A673 (cell line): ENCODE measurements around the gene EYA3. TPM values are rescaled to one million over a fixed set of nuclear protein-coding genes. Genes with fewer than 3 reads are reported as not detected.

Experiments
- BruUV-seq: library from RNA; stranded (reverse); fragments of 400-500 nt; replicated peaks from 2 replicates; lab custom pipeline; 2021; lab: Mats Ljungman, UMichigan
- CTCF ChIA-PET: fragments of 300-600 bp; sonication (Branson Sonifier 250); formaldehyde crosslinking; loops from one replicate; lab custom pipeline; 2022; ENCODE audit warnings: antibody characterized with exemption; lab: Charles Lee
- POLR2A ChIA-PET: fragments of 300-600 bp; sonication (Branson Sonifier 250); formaldehyde crosslinking; loops from one replicate; lab custom pipeline; 2022; ENCODE audit warnings: antibody characterized with exemption; ENCODE audit not compliant: low non-redundant PET; lab: Charles Lee
- DNase-seq: peaks from one replicate; pipeline ENCODE4 v3.0.0-alpha.2; 2015; ENCODE audit warnings: low spot score
- H3K27ac ChIP-seq: fragments of 200-600 bp; sonication (generic); 2 replicates; pipeline ENCODE4 v1.5.1; 2016; ENCODE audit warnings: mixed run types, low read depth, mild to moderate bottlenecking, mixed read lengths, antibody characterized with exemption, low read length; ENCODE audit not compliant: poor library complexity, severe bottlenecking
- H3K27me3 ChIP-seq: fragments of 200-600 bp; sonication (generic); replicated peaks from 2 replicates; pipeline ENCODE4 v1.6.1; 2017; ENCODE audit warnings: mixed run types, low read depth, mild to moderate bottlenecking, mixed read lengths, antibody characterized with exemption, low read length; ENCODE audit not compliant: insufficient read depth, poor library complexity
- H3K36me3 ChIP-seq: fragments of 200-600 bp; sonication (generic); 2 replicates; pipeline ENCODE4 v1.6.1; 2016; ENCODE audit warnings: mixed run types, mild to moderate bottlenecking, mixed read lengths, antibody characterized with exemption, low read length; ENCODE audit not compliant: insufficient read depth, poor library complexity, severe bottlenecking
- H3K4me1 ChIP-seq: fragments of 200-600 bp; sonication (generic); 2 replicates; pipeline ENCODE4 v1.6.1; 2017; ENCODE audit warnings: mixed run types, mild to moderate bottlenecking, mixed read lengths, antibody characterized with exemption, low read length; ENCODE audit not compliant: insufficient read depth, poor library complexity, severe bottlenecking
- H3K4me3 ChIP-seq: fragments of 200-600 bp; sonication (generic); 2 replicates; pipeline ENCODE4 v1.5.1; 2016; ENCODE audit warnings: low read depth, mixed run types, mild to moderate bottlenecking, mixed read lengths, low read length; ENCODE audit not compliant: poor library complexity, severe bottlenecking
- H3K9me3 ChIP-seq: fragments of 200-600 bp; sonication (generic); 2 replicates; pipeline ENCODE4 v1.6.1; 2016; ENCODE audit warnings: mixed run types, low read depth, mild to moderate bottlenecking, mixed read lengths, antibody characterized with exemption, low read length; ENCODE audit not compliant: poor library complexity, severe bottlenecking
- CTCF ChIP-seq: fragments of 300-800, 200-600 bp; sonication (generic); conservative IDR thresholded peaks from 2 replicates; pipeline ENCODE4 v1.5.1; 2017; ENCODE audit warnings: low read depth, mild to moderate bottlenecking, antibody characterized with exemption, low read length, moderate library complexity, mixed read lengths
- EZH2 ChIP-seq: fragments of 200-600 bp; sonication (generic); IDR thresholded peaks from 2 replicates; pipeline ENCODE4 v1.6.1; 2017; ENCODE audit warnings: borderline replicate concordance, low read depth, mild to moderate bottlenecking, mixed read lengths, antibody characterized with exemption, low read length; ENCODE audit not compliant: poor library complexity, severe bottlenecking
- intact Hi-C: fragments of 100-400 bp; cut with micrococcal nuclease; formaldehyde crosslinking; loops from one replicate; pipeline ENCODE4 v1.10.0; 2022; ENCODE audit not compliant: unreplicated experiment
- total RNA-seq: library from RNA; stranded (reverse); gene quantifications from 2 replicates; pipeline ENCODE4 v1.2.3, GENCODE V29; 2021

EYA3 gene
- total RNA-seq, 1 experiment from 2014 or later: 33.4 TPM

DNA sequence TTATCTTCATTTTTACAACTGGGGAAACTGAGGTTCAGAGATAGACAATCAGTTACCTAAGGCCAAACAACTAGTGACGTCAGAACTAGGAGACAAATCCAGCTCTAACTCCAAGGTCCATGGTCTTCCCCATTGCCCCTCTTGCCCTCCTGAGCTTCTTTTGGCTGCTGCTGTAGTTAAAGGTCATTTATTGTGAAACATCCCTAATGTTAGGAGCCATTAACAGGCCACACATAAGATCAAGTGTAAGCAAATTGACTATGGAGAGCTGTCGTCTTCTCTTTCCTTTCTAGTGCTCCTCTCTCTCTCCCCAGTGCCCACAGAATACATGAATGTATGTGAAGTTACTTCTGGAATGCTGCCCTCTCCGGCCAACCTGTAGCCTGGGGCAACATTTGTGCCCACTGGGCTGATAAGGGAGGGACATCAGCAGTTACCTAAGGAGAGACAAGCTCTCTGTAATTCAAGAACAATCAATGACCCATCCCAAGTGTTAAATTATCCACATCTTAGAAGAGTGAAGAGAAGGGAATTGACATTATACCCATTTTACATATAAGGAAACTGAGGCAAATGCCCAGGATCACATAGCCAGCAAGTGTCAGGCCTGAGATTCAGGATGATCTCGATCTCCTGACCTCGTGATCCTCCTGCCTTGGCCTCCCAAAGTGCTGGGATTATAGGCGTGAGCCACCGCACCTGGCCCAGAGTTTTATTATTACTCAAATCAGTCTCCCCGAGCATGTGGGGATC, 47.9 kb upstream of the EYA3 start:
- ChIA-PET POLR2A (no interaction called here), CTCF (no interaction called here)
- no peak for DNase-seq
- BruUV-seq: no TSS peak
- no peak overlapping the region for H3K27ac ChIP-seq
- H3K4me1 ChIP-seq: no peaks in the 10 kb centered on the region
- H3K27me3 ChIP-seq: no peaks in the 10 kb centered on the region
- TF ChIP-seq CTCF: no peak
- TF ChIP-seq EZH2: no peak
- H3K36me3 ChIP-seq: no peaks in the 10 kb centered on the region
- H3K9me3 ChIP-seq: no peaks in the 10 kb centered on the region
- H3K4me3 ChIP-seq: no peak overlapping the region
- intact Hi-C loops: no loop called here

- ChIA-PET POLR2A (interaction anchor here (0.7 kb wide), 1 partner anchor 47 kb away, joined by 4 read pairs; no protein-coding TSS in a partner anchor), CTCF (no interaction called here)
- BruUV-seq: no TSS peak
- Histone ChIP-seq H3K4me3 (no peak overlapping the region), H3K27ac (no peak overlapping the region), H3K9me3 (no peaks in the 10 kb centered on the region), H3K4me1 (no peaks in the 10 kb centered on the region), H3K27me3 (no peaks in the 10 kb centered on the region), H3K36me3 (no peaks in the 10 kb centered on the region)
- intact Hi-C loops: no loop called here
- no peak for DNase-seq
- TF ChIP-seq CTCF: no peak
- no peak for TF ChIP-seq EZH2
These were observed 47.2 kb upstream of the EYA3 start for GRCh38 chr1:28135371-28136168.

DNA sequence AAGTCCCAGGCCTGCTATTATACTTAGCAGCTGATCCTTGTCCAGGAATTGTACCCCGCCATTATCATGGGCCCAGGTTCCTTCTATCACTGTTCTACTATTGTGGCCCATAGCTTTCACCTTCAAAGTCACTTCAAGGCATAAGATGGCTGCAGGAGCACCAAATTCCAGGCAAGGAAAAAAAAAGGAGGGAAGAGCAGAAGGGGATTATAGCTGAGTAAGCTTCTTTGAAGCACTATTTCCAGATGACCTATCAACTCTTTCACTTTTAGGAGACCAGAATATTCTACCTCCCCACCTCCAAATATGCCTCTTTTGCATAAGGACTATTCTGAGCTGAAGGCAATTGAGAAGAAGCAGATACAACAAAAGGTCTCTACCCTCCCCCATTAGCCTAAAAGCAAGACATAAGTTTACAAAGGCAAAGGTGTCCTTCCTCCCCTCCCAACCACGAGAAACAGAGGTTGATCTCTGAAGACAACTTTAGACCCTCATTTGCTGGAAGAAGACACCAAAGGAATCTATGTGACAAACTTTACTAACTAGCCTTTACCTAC, 46.3 kb upstream of the EYA3 start:
- H3K27ac ChIP-seq: no peak overlapping the region
- no peaks in the 10 kb centered on the region for H3K9me3 ChIP-seq
- intact Hi-C loops: no loop called here
- no peak for DNase-seq
- POLR2A ChIA-PET: no interaction called here
- H3K27me3 ChIP-seq: no peaks in the 10 kb centered on the region
- BruUV-seq: no TSS peak
- H3K36me3 ChIP-seq: no peaks in the 10 kb centered on the region
- H3K4me3 ChIP-seq: no peak overlapping the region
- H3K4me1 ChIP-seq: no peaks in the 10 kb centered on the region
- CTCF ChIA-PET: interaction anchor here (0.7 kb wide), 1 partner anchor 43 kb away, joined by 3 read pairs; no protein-coding TSS in a partner anchor
- no peak for TF ChIP-seq CTCF
- no peak for TF ChIP-seq EZH2
